Measurements from ENCODE around the gene RBM23. TPM values are rescaled to one million over a fixed set of nuclear protein-coding genes. Genes with fewer than 3 reads are reported as not detected.

The RBM23 gene
- total RNA-seq, 1 experiment from 2014 or later, result 42.4 TPM

- no peak for DNase-seq (ENCODE audit: low spot score)
- H3K27me3 Mint-ChIP-seq (ENCODE audit: low read depth), result no peaks in the 10 kb centered on the region
- POLR2A ChIA-PET, result interaction anchor here (0.5 to 2.3 kb wide), 14 partner anchors 11 to 377 kb away, joined by 3 to 18 read pairs (median 5); partner anchors contain the start of genes AJUBA, BCL2L2, CDH24 and HAUS4
Observed at GRCh38 chr14:22929961-22930364, 11.0 kb upstream of the RBM23 start.

GRCh38 chr14:22929104-22929960 lies 10.4 kb upstream of the RBM23 start, which contains the start of gene PRMT5:
Gene PRMT5 (minus strand): TSS chr14:22929376. CDS start chr14:22929361, 15 bp downstream.
- CTCF ChIA-PET, result interaction anchor here (0.6 to 3.4 kb wide), 41 partner anchors 9 to 548 kb away, joined by 3 to 43 read pairs (median 5); partner anchors contain the start of genes ACIN1, AJUBA, C14orf119 and CDH24
- peak; percentile 97 for DNase-seq (ENCODE audit: low spot score)
- no peak; the same call in 1 of the 2 replicates for TF ChIP-seq FOXP1 (CRISPR knock-in tag; IDR thresholded peaks at IDR 0.05; ENCODE audit: borderline replicate concordance)
- TF ChIP-seq ZMAT4 (CRISPR knock-in tag; IDR thresholded peaks at IDR 0.05), result no peak
- no peak for TF ChIP-seq CDX4 (CRISPR knock-in tag; IDR thresholded peaks at IDR 0.05; ENCODE audit: borderline replicate concordance)
- TF ChIP-seq TP53 (CRISPR knock-in tag; IDR thresholded peaks at IDR 0.05), result peak; percentile 19; the same call in 1 of the 2 replicates
- peak; percentile 89 for TF ChIP-seq HMGXB4 (CRISPR knock-in tag; IDR thresholded peaks at IDR 0.05)
- TF ChIP-seq HMGA2 (CRISPR knock-in tag; IDR thresholded peaks at IDR 0.05), result no peak
- TF ChIP-seq ZNF219 (CRISPR knock-in tag; IDR thresholded peaks at IDR 0.05; ENCODE audit: borderline replicate concordance), result peak; percentile 26; the same call in 1 of the 2 replicates
- TF ChIP-seq GABPB1 (CRISPR knock-in tag; IDR thresholded peaks at IDR 0.05), result peak; percentile 91
- 0 out of 2 replicates have a peak, but pooled peaks have one; percentile 50 for TF ChIP-seq NFE2L1 (CRISPR knock-in tag; IDR thresholded peaks at IDR 0.05)
- TF ChIP-seq FOXP4 (CRISPR knock-in tag; IDR thresholded peaks at IDR 0.05), result 0 out of 2 replicates have a peak, but pooled peaks have one; percentile 13
- TF ChIP-seq NR3C1 (CRISPR knock-in tag; conservative IDR thresholded peaks at IDR 0.05; ENCODE audit: low read depth), result no peak
- 0 out of 2 replicates have a peak, but pooled peaks have one; percentile 66 for TF ChIP-seq ZNF232 (CRISPR knock-in tag; IDR thresholded peaks at IDR 0.05)
- 0 out of 2 replicates have a peak, but pooled peaks have one; percentile 23 for TF ChIP-seq USF1 (CRISPR knock-in tag; IDR thresholded peaks at IDR 0.05)
- TF ChIP-seq ETV6 (CRISPR knock-in tag; IDR thresholded peaks at IDR 0.05), result peak; percentile 54; the same call in 1 of the 2 replicates
- TF ChIP-seq PREB (CRISPR knock-in tag; IDR thresholded peaks at IDR 0.05; ENCODE audit: borderline replicate concordance), result peak; percentile 68; the same call in 1 of the 2 replicates
- TF ChIP-seq MAX (CRISPR knock-in tag; IDR thresholded peaks at IDR 0.05), result peak; percentile 95
- 0 out of 2 replicates have a peak, but pooled peaks have one; percentile 36 for TF ChIP-seq RORB (CRISPR knock-in tag; IDR thresholded peaks at IDR 0.05)
- TF ChIP-seq FOXK1 (CRISPR knock-in tag; IDR thresholded peaks at IDR 0.05), result peak; percentile 70
- TF ChIP-seq NFYB (CRISPR knock-in tag; conservative IDR thresholded peaks at IDR 0.05; ENCODE audit: low read depth), result peak; percentile 70
- TF ChIP-seq E2F5 (CRISPR knock-in tag; IDR thresholded peaks at IDR 0.05), result 0 out of 2 replicates have a peak, but pooled peaks have one; percentile 40

More at GRCh38 chr14:22929961-22930364, 11.0 kb upstream of the RBM23 start:
- H3K9me3 Mint-ChIP-seq, result no peaks in the 10 kb centered on the region
- TF ChIP-seq SMAD4 (CRISPR knock-in tag; IDR thresholded peaks at IDR 0.05) (no peak), CREB1 (CRISPR knock-in tag; IDR thresholded peaks at IDR 0.05) (no peak), ZNF423 (CRISPR knock-in tag; IDR thresholded peaks at IDR 0.05) (no peak), MXD4 (CRISPR knock-in tag; IDR thresholded peaks at IDR 0.05; ENCODE audit: borderline replicate concordance) (no peak), CDX4 (CRISPR knock-in tag; IDR thresholded peaks at IDR 0.05; ENCODE audit: borderline replicate concordance) (no peak)
- H3K4me1 Mint-ChIP-seq, result peaks cover 7% of the 10 kb centered on the region
- H3K4me3 Mint-ChIP-seq, result no peak overlapping the region
- no peak overlapping the region for H3K27ac Mint-ChIP-seq
- no peak for ATAC-seq
- CTCF ChIA-PET, result interaction anchor here (0.6 to 3.4 kb wide), 42 partner anchors 8 to 547 kb away, joined by 3 to 43 read pairs (median 5); partner anchors contain the start of genes ACIN1, AJUBA, C14orf119 and CDH24
- peaks cover 19% of the 10 kb centered on the region for H3K36me3 Mint-ChIP-seq

More at GRCh38 chr14:22929104-22929960, 10.4 kb upstream of the RBM23 start, which contains the start of gene PRMT5:
- Mint-ChIP-seq H3K27ac (no peak within 1 kb of the TSS; the same call in 1 of the 2 replicates), H3K4me3 (no peak within 1 kb of the TSS), H3K36me3 (peaks cover 26% of the 10 kb centered on the region), H3K4me1 (peaks cover 7% of the 10 kb centered on the region), H3K27me3 (ENCODE audit: low read depth) (no peaks in the 10 kb centered on the region), H3K9me3 (no peaks in the 10 kb centered on the region)
- peak; percentile 96 for ATAC-seq
- POLR2A ChIA-PET, result interaction anchor here (0.5 to 2.3 kb wide), 14 partner anchors 10 to 195 kb away, joined by 3 to 18 read pairs (median 3); partner anchors contain the start of genes AJUBA, CDH24, HAUS4 and RBM23

All from WTC11 (cell line).